K562 (cell line): ENCODE data around the gene TCOF1.

Source experiments
- CTCF ChIP-seq, 3 experiments: IDR thresholded peaks in 2 of 3; conservative IDR thresholded peaks in 1 of 3; 2 replicates each; pipeline ENCODE4 v1.5.1; 2011 to 2012; ENCODE audit warnings: low read length in 3 of 3, mild to moderate bottlenecking in 3 of 3, control low read depth in 2 of 3, improper control_type of control experiment in 1 of 3, inconsistent platforms in 1 of 3, low read depth in 1 of 3, mixed read lengths in 1 of 3, moderate library complexity in 1 of 3; ENCODE audit not compliant: insufficient read depth in 2 of 3
- TEAD4 ChIP-seq, 2 experiments: sonication (generic) in 1 of 2; formaldehyde crosslinking in 1 of 2; IDR thresholded peaks; 2 replicates each; pipeline versions ENCODE4 v1.6.1 to v1.8.0; 2012 to 2022; ENCODE audit warnings: borderline replicate concordance in 1 of 2, inconsistent platforms in 1 of 2, low read length in 1 of 2, mild to moderate bottlenecking in 1 of 2, missing genetic modification reagents in 1 of 2

- TF ChIP-seq TEAD4 (IDR thresholded peaks at IDR 0.05; ENCODE audit: low read length) (no peak), TEAD4 (CRISPR knock-in tag; IDR thresholded peaks at IDR 0.05; ENCODE audit: borderline replicate concordance) (no peak), CTCF (IDR thresholded peaks at IDR 0.05 in 2 of 3, conservative IDR thresholded peaks at IDR 0.05 in 1 of 3; ENCODE audit: insufficient read depth in 2 of 3, low read depth in 1 of 3, low read length in 3 of 3) (no peak)
Observed at GRCh38 chr5:150428106-150428876, 70.8 kb downstream of the TCOF1 start.
